Heart left ventricle (tissue), 13 donors: ENCODE results near the gene ARL14EP.
A peak's percentile ranks its signal among the peaks of the same experiment; 100 is the strongest.

Experiments
- CTCF ChIP-seq, 12 donors: fragments of 200-600 bp; sonication (generic) in 4 of 12; IDR thresholded peaks; one replicate each; pipeline versions ENCODE4 v1.5.0 to v1.8.0; 2018 to 2022; ENCODE audit warnings: antibody characterized with exemption in 12 of 12, mild to moderate bottlenecking in 5 of 12
- POLR2A ChIP-seq, 2 donors: fragments of 450-650 bp; IDR thresholded peaks; one replicate each; pipeline ENCODE4 v1.6.1; 2017; ENCODE audit warnings: antibody characterized with exemption in 2 of 2, mild to moderate bottlenecking in 2 of 2, moderate library complexity in 2 of 2
- donor health status: ischemic (EF 13 %, LVEDD 7.1; RV severe dilation, severe dysfunction).
- donor health status: DM: no; HTN: yes; CAD: no.
- donor health status: DM: no; HTN: no; CAD: no.
- donor health status: ischemic (EF 25% LVEDD 6.9; RV normal size, moderate dysfunction).
- donor health status: ischemic (EF 25% LVEDD 5.7; RV mildly dilated, moderate dysfunction).
- donor health status: ischemic (EF 35%, LVEDD 5.7; RV mildly dilated, moderate dysfunction).
- donor health status: nonischemic (EF 11% LVEDD 7.7; RV severe dilation, severe dysfunction).
- donor health status: DM: yes; HTN: yes; CAD: no.
- donor health status: PGD.
- donor health status: ischemic (EF 29% LVEDD 5.4; RV normal size, mild dysfunction).
- donor health status: nonischemic (EF 23%, LVEDD 6.1; RV moderate dilation, normal function).

DNA sequence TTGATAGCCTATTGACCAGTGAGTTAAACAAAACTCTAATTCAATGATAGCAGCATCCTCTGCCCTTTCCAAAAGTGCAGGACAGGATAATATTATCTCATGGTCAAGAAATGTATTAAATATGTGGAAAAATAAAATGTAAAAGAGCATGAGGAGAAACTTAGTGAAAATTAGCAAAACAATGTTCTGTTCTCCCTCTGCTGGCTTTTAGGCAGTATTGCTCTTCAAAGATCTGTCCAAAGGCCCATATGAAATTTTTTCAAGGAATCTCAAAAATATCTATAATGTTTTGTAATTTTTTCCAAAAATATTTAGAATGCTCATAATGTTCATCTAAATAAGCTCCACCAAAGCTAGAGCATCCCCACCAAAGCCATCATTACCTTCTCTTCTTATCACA, 8.3 kb upstream of the ARL14EP start:
- TF ChIP-seq POLR2A (IDR thresholded peaks at IDR 0.05): no peak
- peak; percentile 8 to 52 (median 33) for TF ChIP-seq CTCF (IDR thresholded peaks at IDR 0.05)
